HepG2 (cell line): ENCODE measurements around the gene GTF2E1. TPM values are rescaled to one million over a fixed set of nuclear protein-coding genes. Genes with fewer than 3 reads are reported as not detected.

Source experiments
- HOMEZ ChIP-seq: IDR thresholded peaks from 2 replicates; pipeline ENCODE4 v1.6.1; 2016; ENCODE audit warnings: low read depth
- MAZ ChIP-seq, 2 experiments: sonication (generic) in 1 of 2; formaldehyde crosslinking in 1 of 2; IDR thresholded peaks; 2 replicates each; pipeline versions ENCODE4 v1.5.0 to v1.6.1; 2012 to 2020; ENCODE audit warnings: low read depth in 2 of 2, mild to moderate bottlenecking in 2 of 2, borderline replicate concordance in 1 of 2, improper control_type of control experiment in 1 of 2, low read length in 1 of 2, missing genetic modification reagents in 1 of 2, moderate library complexity in 1 of 2
- NCOA5 ChIP-seq: sonication (generic); formaldehyde crosslinking; IDR thresholded peaks from 2 replicates; pipeline ENCODE4 v1.4.0; 2020; ENCODE audit warnings: missing genetic modification reagents
- TFDP1 ChIP-seq: IDR thresholded peaks from 2 replicates; pipeline ENCODE4 v1.6.1; 2016; ENCODE audit warnings: missing compliant biosample characterization, missing genetic modification reagents, borderline replicate concordance
- ZMYM3 ChIP-seq: sonication (generic); formaldehyde crosslinking; IDR thresholded peaks from 2 replicates; pipeline ENCODE4 v1.5.1; 2020; ENCODE audit warnings: mild to moderate bottlenecking, missing genetic modification reagents
- ZNF343 ChIP-seq: sonication (generic); formaldehyde crosslinking; IDR thresholded peaks from 2 replicates; pipeline ENCODE4 v1.4.0; 2020; ENCODE audit warnings: mild to moderate bottlenecking, missing genetic modification reagents
- ZNF354B ChIP-seq: sonication (generic); formaldehyde crosslinking; IDR thresholded peaks from 2 replicates; pipeline ENCODE4 v1.8.0; 2022; ENCODE audit warnings: mild to moderate bottlenecking, missing genetic modification reagents
- ZNF644 ChIP-seq: IDR thresholded peaks from 2 replicates; pipeline ENCODE4 v1.6.1; 2016; ENCODE audit warnings: low read depth
- ZNF780A ChIP-seq: sonication (generic); formaldehyde crosslinking; IDR thresholded peaks from 2 replicates; pipeline ENCODE4 v1.8.0; 2022; ENCODE audit warnings: mild to moderate bottlenecking, missing genetic modification reagents, moderate library complexity
- polyA plus RNA-seq, 8 experiments: library from polyadenylated mRNA; depleted of rRNA in 3 of 8; stranded (reverse) in 7 of 8; unstranded in 1 of 8; fragments of >200 nt; fragmentation: Illumina TruSeq in 4 of 8; extraction: Trizol in 4 of 8; gene quantifications; 2 replicates each; pipeline versions ENCODE4 v1.2.1 to v1.2.3, GENCODE V29; 2011 to 2016; ENCODE audit warnings: low read depth in 4 of 8, missing spikeins in 1 of 8, mixed read lengths in 1 of 8; ENCODE audit not compliant: insufficient read depth in 1 of 8
- total RNA-seq, 5 experiments: library from RNA; depleted of rRNA; stranded (reverse); fragments of >200 nt; fragmentation: Illumina TruSeq; extraction: Trizol; gene quantifications; 2 replicates each; pipeline ENCODE4 v1.2.3, GENCODE V29; 2016; ENCODE audit warnings: low read depth in 1 of 5
- TF ChIP-seq, protein P1 (sequence below): sonication (generic); formaldehyde crosslinking; IDR thresholded peaks from 2 replicates; pipeline ENCODE4 v1.4.0; 2020; ENCODE audit warnings: missing genetic modification reagents, borderline replicate concordance

GTF2E1 gene
- total and polyA plus RNA-seq, 2 of the 13 experiments (the other 11 are each of a cell fraction or from before 2014, with no cell fraction given): 7.7 to 21.5 TPM

DNA sequence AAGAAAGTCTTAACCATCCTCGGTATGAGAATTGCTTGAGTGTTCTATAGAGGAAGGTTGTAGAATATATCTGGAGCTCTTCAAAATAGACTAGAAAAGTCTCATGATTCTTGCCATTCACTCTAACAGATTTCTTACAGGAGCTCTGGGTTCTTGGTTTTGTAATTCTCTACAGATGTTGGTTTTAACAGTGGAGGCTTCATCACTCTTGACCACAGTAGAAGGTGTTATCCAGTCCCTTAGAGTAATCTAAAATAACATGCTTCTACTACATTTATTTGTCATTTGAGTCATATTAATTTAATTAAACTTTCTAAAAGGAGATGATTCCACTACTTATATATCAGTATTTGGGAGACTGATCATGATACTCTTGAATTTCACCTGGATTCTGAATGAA, 9.7 kb downstream of the GTF2E1 start (continued):
- TF ChIP-seq, protein P1, sequence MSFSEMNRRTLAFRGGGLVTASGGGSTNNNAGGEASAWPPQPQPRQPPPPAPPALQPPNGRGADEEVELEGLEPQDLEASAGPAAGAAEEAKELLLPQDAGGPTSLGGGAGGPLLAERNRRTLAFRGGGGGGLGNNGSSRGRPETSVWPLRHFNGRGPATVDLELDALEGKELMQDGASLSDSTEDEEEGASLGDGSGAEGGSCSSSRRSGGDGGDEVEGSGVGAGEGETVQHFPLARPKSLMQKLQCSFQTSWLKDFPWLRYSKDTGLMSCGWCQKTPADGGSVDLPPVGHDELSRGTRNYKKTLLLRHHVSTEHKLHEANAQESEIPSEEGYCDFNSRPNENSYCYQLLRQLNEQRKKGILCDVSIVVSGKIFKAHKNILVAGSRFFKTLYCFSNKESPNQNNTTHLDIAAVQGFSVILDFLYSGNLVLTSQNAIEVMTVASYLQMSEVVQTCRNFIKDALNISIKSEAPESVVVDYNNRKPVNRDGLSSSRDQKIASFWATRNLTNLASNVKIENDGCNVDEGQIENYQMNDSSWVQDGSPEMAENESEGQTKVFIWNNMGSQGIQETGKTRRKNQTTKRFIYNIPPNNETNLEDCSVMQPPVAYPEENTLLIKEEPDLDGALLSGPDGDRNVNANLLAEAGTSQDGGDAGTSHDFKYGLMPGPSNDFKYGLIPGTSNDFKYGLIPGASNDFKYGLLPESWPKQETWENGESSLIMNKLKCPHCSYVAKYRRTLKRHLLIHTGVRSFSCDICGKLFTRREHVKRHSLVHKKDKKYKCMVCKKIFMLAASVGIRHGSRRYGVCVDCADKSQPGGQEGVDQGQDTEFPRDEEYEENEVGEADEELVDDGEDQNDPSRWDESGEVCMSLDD (CRISPR knock-in tag): no peak
- TF ChIP-seq HOMEZ (CRISPR knock-in tag) (no peak), ZNF343 (CRISPR knock-in tag) (no peak), ZMYM3 (CRISPR knock-in tag) (no peak), ZNF644 (CRISPR knock-in tag) (no peak), MAZ (IDR thresholded peaks at IDR 0.05; ENCODE audit: borderline replicate concordance, low read depth, low read length) (no peak), MAZ (CRISPR knock-in tag; IDR thresholded peaks at IDR 0.05; ENCODE audit: low read depth) (no peak), ZNF780A (CRISPR knock-in tag) (no peak), ZNF354B (CRISPR knock-in tag) (no peak), NCOA5 (CRISPR knock-in tag) (no peak), TFDP1 (CRISPR knock-in tag) (no peak)
